Bronchial epithelial cell (primary cell): ENCODE data around the gene CGGBP1. TPM values are rescaled to one million over a fixed set of nuclear protein-coding genes. Genes with fewer than 3 reads are reported as not detected.

ENCODE experiments used
- DNase-seq: peaks from one replicate; pipeline ENCODE4 v3.0.0-alpha.2; 2010; ENCODE audit warnings: low read depth
- FAIRE-seq: peaks from 2 replicates; lab custom pipeline; 2011; peaks lifted over from hg19 to GRCh38; lab: Jason Lieb, UNC
- H3K27me3 ChIP-seq: 2 replicates; pipeline ENCODE4 v1.5.1; 2011; ENCODE audit warnings: low read length; ENCODE audit not compliant: control insufficient read depth, insufficient read depth
- H3K36me3 ChIP-seq: 2 replicates; pipeline ENCODE4 v1.5.1; 2011; ENCODE audit warnings: low read length; ENCODE audit not compliant: control insufficient read depth, insufficient read depth
- H3K4me3 ChIP-seq: 2 replicates; pipeline ENCODE4 v1.5.1; 2011; ENCODE audit warnings: mild to moderate bottlenecking, low read depth, low read length, control low read depth
- total RNA-seq: library from RNA; depleted of rRNA; stranded (reverse); fragments of >200 nt; gene quantifications from 2 replicates; pipeline ENCODE4 v1.2.1, GENCODE V29; 2014
- TF ChIP-seq, protein P1 (sequence below): IDR thresholded peaks from 2 replicates; pipeline ENCODE4 v1.5.1; 2011; ENCODE audit warnings: mild to moderate bottlenecking, moderate library complexity, low read length, control low read depth, inconsistent platforms; ENCODE audit not compliant: insufficient read depth, severe bottlenecking

The CGGBP1 gene
- total RNA-seq, 1 donor from 2014 or later = 30.0 TPM

DNA sequence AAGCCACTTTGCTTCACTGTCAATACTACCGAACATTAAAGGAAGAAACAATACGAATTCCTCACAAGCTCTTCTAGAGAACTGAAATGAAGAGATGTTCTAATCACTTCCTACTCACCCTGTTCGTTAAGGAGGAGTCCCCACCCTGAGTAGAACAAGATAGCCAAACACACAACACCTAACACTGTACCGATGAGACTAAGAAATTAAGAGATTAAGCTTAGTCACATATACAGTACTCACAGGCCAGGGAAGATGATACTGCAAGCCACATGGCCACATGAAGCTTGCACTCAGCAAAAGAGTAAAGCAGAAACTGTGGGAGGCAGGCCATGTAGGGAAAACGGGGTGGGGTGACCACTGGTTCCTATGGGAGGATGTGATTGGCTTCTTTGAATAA lies 48.0 kb downstream of the CGGBP1 start:
- DNase-seq = no peak
- H3K36me3 ChIP-seq = no peaks in the 10 kb centered on the region
- H3K27me3 ChIP-seq = no peaks in the 10 kb centered on the region
- no peak overlapping the region for H3K4me3 ChIP-seq
- TF ChIP-seq, protein P1, sequence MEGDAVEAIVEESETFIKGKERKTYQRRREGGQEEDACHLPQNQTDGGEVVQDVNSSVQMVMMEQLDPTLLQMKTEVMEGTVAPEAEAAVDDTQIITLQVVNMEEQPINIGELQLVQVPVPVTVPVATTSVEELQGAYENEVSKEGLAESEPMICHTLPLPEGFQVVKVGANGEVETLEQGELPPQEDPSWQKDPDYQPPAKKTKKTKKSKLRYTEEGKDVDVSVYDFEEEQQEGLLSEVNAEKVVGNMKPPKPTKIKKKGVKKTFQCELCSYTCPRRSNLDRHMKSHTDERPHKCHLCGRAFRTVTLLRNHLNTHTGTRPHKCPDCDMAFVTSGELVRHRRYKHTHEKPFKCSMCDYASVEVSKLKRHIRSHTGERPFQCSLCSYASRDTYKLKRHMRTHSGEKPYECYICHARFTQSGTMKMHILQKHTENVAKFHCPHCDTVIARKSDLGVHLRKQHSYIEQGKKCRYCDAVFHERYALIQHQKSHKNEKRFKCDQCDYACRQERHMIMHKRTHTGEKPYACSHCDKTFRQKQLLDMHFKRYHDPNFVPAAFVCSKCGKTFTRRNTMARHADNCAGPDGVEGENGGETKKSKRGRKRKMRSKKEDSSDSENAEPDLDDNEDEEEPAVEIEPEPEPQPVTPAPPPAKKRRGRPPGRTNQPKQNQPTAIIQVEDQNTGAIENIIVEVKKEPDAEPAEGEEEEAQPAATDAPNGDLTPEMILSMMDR = no peak
- no peak for FAIRE-seq

DNA sequence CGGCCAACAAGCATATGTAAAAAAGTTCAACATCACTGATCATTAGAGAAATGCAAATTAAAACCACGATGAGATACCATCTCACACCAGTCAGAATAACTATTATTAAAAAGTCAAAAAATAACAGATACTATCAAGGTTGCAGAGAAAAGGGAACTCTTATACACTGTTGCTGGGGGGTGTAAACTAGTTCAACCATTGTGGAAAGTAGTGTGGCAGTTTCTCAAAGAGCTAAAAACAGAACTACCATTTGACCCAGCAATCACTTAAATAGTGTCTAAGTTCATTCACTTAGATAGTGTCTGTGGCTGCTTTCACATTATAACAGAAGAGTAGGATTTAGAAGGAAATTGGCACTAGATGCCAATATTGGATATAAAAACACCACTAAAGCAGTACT lies 49.7 kb downstream of the CGGBP1 start:
- no peak overlapping the region for H3K4me3 ChIP-seq
- FAIRE-seq (no peak), DNase-seq (no peak)
- H3K27me3 ChIP-seq = no peaks in the 10 kb centered on the region
- TF ChIP-seq, protein P1 = no peak
- no peaks in the 10 kb centered on the region for H3K36me3 ChIP-seq

DNA sequence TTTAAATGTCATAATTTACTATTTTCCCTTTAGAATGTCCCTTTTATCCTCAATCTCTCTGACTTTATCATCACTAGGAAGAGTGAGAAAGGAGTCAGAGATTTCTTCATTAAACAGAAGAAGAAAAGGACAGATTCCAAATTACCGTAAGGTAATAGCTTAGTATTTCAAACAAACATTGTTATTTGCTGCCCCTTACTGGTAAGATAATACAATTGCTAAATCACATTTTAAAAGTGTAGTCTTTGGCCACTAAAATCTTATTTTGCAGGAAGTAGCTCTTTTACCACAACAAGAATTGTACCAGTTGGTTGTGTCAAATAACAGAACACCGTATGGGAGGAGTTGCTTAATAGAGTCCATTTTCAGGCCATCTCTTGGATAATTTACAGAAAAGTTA lies 53.7 kb downstream of the CGGBP1 start:
- H3K4me3 ChIP-seq = no peak overlapping the region
- H3K27me3 ChIP-seq = no peaks in the 10 kb centered on the region
- FAIRE-seq = no peak
- H3K36me3 ChIP-seq = no peaks in the 10 kb centered on the region
- TF ChIP-seq, protein P1 = peak; percentile 18
- peak; percentile 39 for DNase-seq

DNA sequence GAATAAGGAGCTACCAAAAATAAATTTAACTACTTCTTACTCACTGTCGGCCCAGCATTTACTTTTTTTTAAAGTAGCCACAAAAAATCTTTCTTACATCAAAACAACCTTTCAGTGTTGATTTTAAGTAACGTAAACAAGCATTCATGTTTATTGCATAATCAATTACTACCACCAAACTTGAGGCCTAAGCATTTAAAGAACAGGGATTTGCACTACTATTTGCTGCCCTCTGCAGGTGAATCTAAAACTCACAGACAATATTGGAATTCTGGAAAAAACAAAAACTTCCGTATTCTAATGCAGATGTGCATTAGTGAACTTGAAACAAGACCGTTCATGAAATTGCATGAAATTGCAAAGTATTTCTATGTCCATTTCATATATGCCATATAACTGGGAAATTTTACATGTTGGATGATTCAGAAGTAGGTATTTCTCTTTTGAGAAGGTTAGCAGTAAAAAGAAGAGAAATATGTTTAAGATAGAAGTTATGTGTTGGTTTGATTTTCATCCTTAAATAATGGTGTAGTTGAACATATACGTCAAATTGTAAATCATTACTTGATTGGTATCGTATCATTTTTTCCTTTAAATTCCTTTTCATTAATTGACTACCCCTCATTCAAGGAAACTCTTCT lies 55.6 kb downstream of the CGGBP1 start:
- FAIRE-seq (peak; percentile 72), DNase-seq (peak; percentile 66)
- no peaks in the 10 kb centered on the region for H3K27me3 ChIP-seq
- TF ChIP-seq, protein P1 = peak; percentile 44
- no peak overlapping the region for H3K4me3 ChIP-seq
- H3K36me3 ChIP-seq = no peaks in the 10 kb centered on the region

DNA sequence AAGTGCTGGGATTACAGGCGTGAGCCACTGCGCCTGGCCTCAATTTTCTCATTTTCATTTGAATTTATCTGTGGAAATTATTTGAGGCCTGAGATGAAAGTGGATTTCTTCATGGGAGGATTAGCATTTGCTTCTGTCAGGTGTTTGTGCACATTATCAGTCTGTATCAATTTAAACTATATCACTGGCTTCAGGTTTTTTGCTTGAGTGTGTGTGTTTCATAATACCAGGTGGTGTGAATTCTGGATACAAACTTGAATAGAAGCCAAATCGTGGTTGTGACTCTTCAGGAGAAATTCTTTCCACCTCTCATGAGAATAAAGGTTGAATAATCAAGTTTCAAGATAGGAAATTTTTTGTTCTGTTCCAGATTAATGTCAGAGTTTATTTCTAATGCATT lies 56.4 kb downstream of the CGGBP1 start:
- DNase-seq (no peak), FAIRE-seq (no peak)
- no peaks in the 10 kb centered on the region for H3K36me3 ChIP-seq
- H3K27me3 ChIP-seq = no peaks in the 10 kb centered on the region
- TF ChIP-seq, protein P1 = no peak
- H3K4me3 ChIP-seq = no peak overlapping the region

Other genes with a start within 250 kb of the CGGBP1 start
- gene ZNF654, start 250 bp upstream of the CGGBP1 start, total RNA-seq = 11.4 and 13.2 TPM in 2 replicates
- gene C3orf38, start 91.0 kb upstream of the CGGBP1 start, total RNA-seq = 25.3 and 26.6 TPM in 2 replicates